Keratinocyte (primary cell): ENCODE measurements around the gene CLDN2.

Source experiments
- CTCF ChIP-seq, 3 experiments: IDR thresholded peaks in 1 of 3; conservative IDR thresholded peaks in 1 of 3; optimal IDR thresholded peaks in 1 of 3; 2 replicates in 2 of 3; 3 replicates in 1 of 3; pipeline versions ENCODE3 to v1.5.1; 2011; ENCODE audit warnings: low read length in 3 of 3, mild to moderate bottlenecking in 3 of 3, moderate library complexity in 2 of 3, control low read depth in 1 of 3, inconsistent platforms in 1 of 3; ENCODE audit not compliant: insufficient read depth in 2 of 3; ENCODE audit errors: extremely low read depth in 1 of 3
- EZH2 ChIP-seq: IDR thresholded peaks from one replicate; pipeline ENCODE4 v1.6.1; 2012; ENCODE audit warnings: inconsistent platforms, mild to moderate bottlenecking, low read length, moderate library complexity

- TF ChIP-seq CTCF (optimal IDR thresholded peaks at IDR 0.05 in 1 of 3, IDR thresholded peaks at IDR 0.05 in 1 of 3, conservative IDR thresholded peaks at IDR 0.05 in 1 of 3; ENCODE audit: extremely low read depth in 1 of 3, insufficient read depth in 2 of 3, low read length in 3 of 3) (no peak), EZH2 (no peak)
These were observed 52.7 kb downstream of the CLDN2 start for GRCh38 chrX:106972896-106973295.
